KMS-11 (cell line): Measurements from ENCODE around the gene CACNA2D3.
"Not testable (repeated sequence)": the region's sequence is repeated elsewhere in the genome, so short reads cannot be mapped to it uniquely, and the experiment has no call there.

Source experiments
- H2AFZ ChIP-seq: fragments of 200-600 bp; sonication (generic); 2 replicates; pipeline ENCODE4 v1.6.1; 2016; ENCODE audit warnings: antibody characterized with exemption, mixed run types, low read depth
- H3K27ac ChIP-seq: fragments of 200-600 bp; sonication (generic); 2 replicates; pipeline ENCODE4 v1.6.1; 2016; ENCODE audit warnings: mild to moderate bottlenecking, mixed run types
- H3K27me3 ChIP-seq: fragments of 200-600 bp; sonication (generic); 2 replicates; pipeline ENCODE4 v1.6.1; 2017; ENCODE audit warnings: mild to moderate bottlenecking, low read depth, mixed run types, moderate library complexity; ENCODE audit not compliant: insufficient read depth
- H3K36me3 ChIP-seq: fragments of 200-600 bp; sonication (generic); 2 replicates; pipeline ENCODE4 v1.6.1; 2017; ENCODE audit warnings: mild to moderate bottlenecking, mixed run types; ENCODE audit not compliant: insufficient read depth
- H3K4me1 ChIP-seq: fragments of 200-600 bp; sonication (generic); 2 replicates; pipeline ENCODE4 v1.6.1; 2016; ENCODE audit warnings: mild to moderate bottlenecking, low read depth, mixed run types; ENCODE audit not compliant: poor library complexity, severe bottlenecking
- H3K4me2 ChIP-seq: fragments of 200-600 bp; sonication (generic); 2 replicates; pipeline ENCODE4 v1.7.0; 2016; ENCODE audit warnings: mild to moderate bottlenecking, mixed run types
- H3K4me3 ChIP-seq: fragments of 200-600 bp; sonication (generic); IDR thresholded peaks from 2 replicates; pipeline ENCODE4 v1.6.1; 2017; ENCODE audit warnings: low read depth, low read length, mixed read lengths; ENCODE audit not compliant: insufficient read depth
- H3K79me2 ChIP-seq: fragments of 200-600 bp; sonication (generic); 2 replicates; pipeline ENCODE4 v1.6.1; 2016; ENCODE audit warnings: low read depth, mixed run types; ENCODE audit not compliant: insufficient read depth
- H3K9ac ChIP-seq: fragments of 200-600 bp; sonication (generic); 2 replicates; pipeline ENCODE4 v1.6.1; 2016; ENCODE audit warnings: mild to moderate bottlenecking, mixed run types
- H4K20me1 ChIP-seq: fragments of 200-600 bp; sonication (generic); 2 replicates; pipeline ENCODE4 v1.6.1; 2016; ENCODE audit warnings: mild to moderate bottlenecking, mixed run types; ENCODE audit not compliant: insufficient read depth
- TF ChIP-seq, protein P1 (sequence below): fragments of 200-600 bp; sonication (generic); conservative IDR thresholded peaks from 2 replicates; pipeline ENCODE4 v1.6.1; 2017; ENCODE audit warnings: low read depth, mild to moderate bottlenecking, antibody characterized with exemption, low read length, moderate library complexity, mixed read lengths

The CACNA2D3 gene

DNA sequence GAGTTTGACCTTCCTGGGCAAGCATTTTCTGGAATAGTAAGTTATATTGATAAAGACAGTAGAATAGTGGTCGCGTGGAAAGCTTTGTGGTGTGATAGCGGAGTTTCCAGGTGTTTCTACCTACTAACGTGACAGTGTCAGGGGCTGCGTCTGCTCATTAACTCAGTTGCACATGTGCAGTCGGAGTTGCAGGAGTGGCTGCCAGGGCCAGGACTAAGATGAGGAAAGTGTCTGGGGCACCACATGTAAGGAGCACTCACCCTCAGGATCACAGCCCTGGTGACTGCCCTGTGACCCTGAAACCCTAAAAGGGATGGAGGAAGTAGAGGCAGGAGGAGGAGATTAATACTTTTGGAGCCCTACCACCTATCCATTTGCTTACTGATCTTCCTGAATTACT is 510.5 kb downstream of the CACNA2D3 start:
- Histone ChIP-seq H3K4me3 (no peak overlapping the region), H4K20me1 (no peaks in the 10 kb centered on the region), H3K27ac (no peak overlapping the region), H3K36me3 (no peaks in the 10 kb centered on the region), H3K4me2 (no peak overlapping the region), H2AFZ (no peak overlapping the region), H3K27me3 (no peaks in the 10 kb centered on the region), H3K79me2 (no peaks in the 10 kb centered on the region), H3K9ac (no peak overlapping the region), H3K4me1 (no peaks in the 10 kb centered on the region)
- TF ChIP-seq, protein P1, sequence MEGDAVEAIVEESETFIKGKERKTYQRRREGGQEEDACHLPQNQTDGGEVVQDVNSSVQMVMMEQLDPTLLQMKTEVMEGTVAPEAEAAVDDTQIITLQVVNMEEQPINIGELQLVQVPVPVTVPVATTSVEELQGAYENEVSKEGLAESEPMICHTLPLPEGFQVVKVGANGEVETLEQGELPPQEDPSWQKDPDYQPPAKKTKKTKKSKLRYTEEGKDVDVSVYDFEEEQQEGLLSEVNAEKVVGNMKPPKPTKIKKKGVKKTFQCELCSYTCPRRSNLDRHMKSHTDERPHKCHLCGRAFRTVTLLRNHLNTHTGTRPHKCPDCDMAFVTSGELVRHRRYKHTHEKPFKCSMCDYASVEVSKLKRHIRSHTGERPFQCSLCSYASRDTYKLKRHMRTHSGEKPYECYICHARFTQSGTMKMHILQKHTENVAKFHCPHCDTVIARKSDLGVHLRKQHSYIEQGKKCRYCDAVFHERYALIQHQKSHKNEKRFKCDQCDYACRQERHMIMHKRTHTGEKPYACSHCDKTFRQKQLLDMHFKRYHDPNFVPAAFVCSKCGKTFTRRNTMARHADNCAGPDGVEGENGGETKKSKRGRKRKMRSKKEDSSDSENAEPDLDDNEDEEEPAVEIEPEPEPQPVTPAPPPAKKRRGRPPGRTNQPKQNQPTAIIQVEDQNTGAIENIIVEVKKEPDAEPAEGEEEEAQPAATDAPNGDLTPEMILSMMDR = no peak

DNA sequence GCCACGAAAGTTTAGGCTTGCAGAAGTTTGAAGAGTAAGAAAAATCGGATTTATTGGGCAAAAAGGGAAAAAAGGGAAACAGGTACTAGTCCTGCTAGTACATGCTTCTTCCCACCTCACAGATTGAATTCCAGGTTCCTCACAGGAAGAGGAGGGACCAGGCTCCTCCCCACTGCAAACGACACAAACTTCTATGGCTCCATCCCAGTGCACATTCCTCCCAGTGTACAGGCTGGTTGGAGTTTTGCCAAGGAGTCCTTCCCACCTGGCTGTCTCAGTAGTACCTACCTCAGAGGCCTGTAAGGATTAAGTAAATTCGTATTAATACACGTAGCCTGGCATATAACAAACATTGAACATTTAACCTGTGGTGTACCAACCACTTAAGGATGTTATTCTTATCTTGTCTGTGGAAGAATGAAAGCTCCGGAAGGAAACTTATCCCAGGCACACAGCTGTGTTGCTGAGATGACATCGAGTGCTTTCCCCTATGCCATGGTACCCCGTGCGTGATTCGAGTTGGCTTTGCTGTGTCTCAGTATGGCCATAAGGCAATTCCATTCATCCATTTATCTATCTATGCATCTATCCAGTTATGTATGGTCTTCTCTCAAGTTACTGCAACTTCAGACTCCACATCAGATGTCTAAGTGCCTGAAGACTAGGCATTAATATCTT is 511.2 kb downstream of the CACNA2D3 start:
- Histone ChIP-seq H4K20me1 (no peaks in the 10 kb centered on the region), H3K36me3 (no peaks in the 10 kb centered on the region), H3K79me2 (no peaks in the 10 kb centered on the region), H2AFZ (no peak overlapping the region), H3K27me3 (no peaks in the 10 kb centered on the region), H3K4me1 (no peaks in the 10 kb centered on the region), H3K27ac (no peak overlapping the region), H3K4me3 (no peak overlapping the region), H3K9ac (no peak overlapping the region), H3K4me2 (no peak overlapping the region)
- TF ChIP-seq, protein P1 = no peak

DNA sequence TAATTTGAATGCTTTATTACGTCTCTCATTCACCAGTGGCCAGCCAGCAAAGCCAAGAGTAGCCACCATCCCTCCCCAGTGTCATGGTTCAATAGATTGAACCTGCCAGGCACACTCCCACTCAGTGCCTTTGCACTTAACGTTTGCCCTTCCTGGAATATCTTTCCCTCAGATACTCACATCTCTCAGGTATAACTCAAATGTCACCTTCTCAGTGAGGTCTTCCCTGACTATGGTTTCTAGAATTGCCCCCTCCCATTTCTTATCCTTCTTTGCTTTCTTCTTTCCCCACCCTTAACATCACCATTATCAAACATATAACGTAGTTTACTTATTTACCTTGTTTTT is 511.7 kb downstream of the CACNA2D3 start:
- Histone ChIP-seq H4K20me1 (no peaks in the 10 kb centered on the region), H3K4me2 (no peak overlapping the region), H3K4me3 (no peak overlapping the region), H3K4me1 (no peaks in the 10 kb centered on the region), H3K27me3 (no peaks in the 10 kb centered on the region), H2AFZ (no peak overlapping the region), H3K36me3 (no peaks in the 10 kb centered on the region), H3K27ac (no peak overlapping the region), H3K9ac (no peak overlapping the region), H3K79me2 (no peaks in the 10 kb centered on the region)
- TF ChIP-seq, protein P1 = no peak

DNA sequence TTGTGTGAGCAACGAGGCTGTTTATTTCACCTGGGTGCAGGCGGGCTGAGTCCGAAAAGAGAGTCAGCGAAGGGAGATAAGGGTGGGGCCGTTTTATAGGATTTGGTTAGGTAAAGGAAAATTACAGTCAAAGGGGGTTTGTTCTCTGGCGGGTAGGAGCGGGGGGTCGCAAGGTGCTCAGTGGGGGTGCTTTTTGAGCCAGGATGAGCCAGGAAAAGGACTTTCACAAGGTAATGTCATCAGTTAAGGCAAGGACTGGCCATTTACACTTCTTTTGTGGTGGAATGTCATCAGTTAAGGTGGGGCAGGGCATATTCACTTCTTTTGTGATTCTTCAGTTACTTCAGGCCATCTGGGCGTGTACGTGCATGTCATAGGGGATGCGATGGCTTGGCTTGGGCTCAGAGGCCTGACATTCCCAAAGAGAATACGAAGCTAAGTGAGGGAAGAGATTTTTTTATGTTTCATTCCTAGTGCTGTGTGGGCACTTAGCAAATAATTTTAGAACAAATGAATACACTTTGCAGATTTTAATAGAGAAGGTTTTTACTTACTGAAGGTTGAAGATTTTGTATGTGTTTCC is 517.5 kb downstream of the CACNA2D3 start:
- H4K20me1 ChIP-seq, H3K79me2 ChIP-seq, H3K4me1 ChIP-seq, H3K27ac ChIP-seq, H3K4me2 ChIP-seq, H3K36me3 ChIP-seq, H2AFZ ChIP-seq, H3K9ac ChIP-seq, H3K4me3 ChIP-seq, H3K27me3 ChIP-seq: not testable (repeated sequence)
